ENCODE data around the gene CACNA1C.
"Not testable (repeated sequence)": the region's sequence is repeated elsewhere in the genome, so short reads cannot be mapped to it uniquely, and the experiment has no call there.

Gene CACNA1C

GRCh38 chr12:2248901-2249381, 196.2 kb downstream of the CACNA1C start:
- FAIRE-seq: peak; percentile 35
- no peak for DNase-seq (ENCODE audit: low spot score)

- DNase-seq (ENCODE audit: low spot score) (no peak), FAIRE-seq (no peak)
Measured at GRCh38 chr12:2250797-2251196, 198.0 kb downstream of the CACNA1C start.

GRCh38 chr12:2251526-2252209, 198.9 kb downstream of the CACNA1C start:
- FAIRE-seq: no peak
- no peak for DNase-seq (ENCODE audit: low spot score)

GRCh38 chr12:2255311-2255710, 202.5 kb downstream of the CACNA1C start:
- no peak for FAIRE-seq
- DNase-seq (ENCODE audit: low spot score): no peak

GRCh38 chr12:2255731-2256130, 202.9 kb downstream of the CACNA1C start:
- not testable (repeated sequence) for DNase-seq (ENCODE audit: low spot score)
- FAIRE-seq: peak; percentile 100

- no peak for FAIRE-seq
- peak; percentile 76 for DNase-seq (ENCODE audit: low spot score)
Measured at GRCh38 chr12:2256453-2256852, 203.7 kb downstream of the CACNA1C start.

- FAIRE-seq (no peak), DNase-seq (ENCODE audit: low spot score) (peak; percentile 79)
Measured at GRCh38 chr12:2256915-2257314, 204.1 kb downstream of the CACNA1C start.

GRCh38 chr12:2258025-2258424, 205.2 kb downstream of the CACNA1C start:
- DNase-seq (ENCODE audit: low spot score): no peak
- FAIRE-seq: no peak

GRCh38 chr12:2259369-2259768, 206.6 kb downstream of the CACNA1C start:
- FAIRE-seq: no peak
- no peak for DNase-seq (ENCODE audit: low spot score)

- FAIRE-seq (no peak), DNase-seq (ENCODE audit: low spot score) (no peak)
Measured at GRCh38 chr12:2260441-2260840, 207.7 kb downstream of the CACNA1C start.

- no peak for FAIRE-seq
- no peak for DNase-seq (ENCODE audit: low spot score)
Measured at GRCh38 chr12:2261708-2262107, 208.9 kb downstream of the CACNA1C start.

GRCh38 chr12:2262449-2262848, 209.7 kb downstream of the CACNA1C start:
- DNase-seq (ENCODE audit: low spot score) (no peak), FAIRE-seq (no peak)

- FAIRE-seq: no peak
Measured at GRCh38 chr12:2263901-2264300, 211.1 kb downstream of the CACNA1C start.

GRCh38 chr12:2264651-2265232, 212.0 kb downstream of the CACNA1C start:
- FAIRE-seq (peak; percentile 93), DNase-seq (ENCODE audit: low spot score) (peak; percentile 79)

More at GRCh38 chr12:2263901-2264300, 211.1 kb downstream of the CACNA1C start:
- DNase-seq (ENCODE audit: low spot score): no peak

GRCh38 chr12:2265461-2266167, 212.8 kb downstream of the CACNA1C start:
- FAIRE-seq (no peak), DNase-seq (ENCODE audit: low spot score) (peak; percentile 54)

GRCh38 chr12:2266666-2267620, 214.2 kb downstream of the CACNA1C start:
- peak; percentile 70 for DNase-seq (ENCODE audit: low spot score)
- FAIRE-seq: peak; percentile 58

GRCh38 chr12:2267703-2268470, 215.1 kb downstream of the CACNA1C start:
- DNase-seq (ENCODE audit: low spot score) (peak; percentile 90), FAIRE-seq (peak; percentile 91)

GRCh38 chr12:2268471-2269286, 215.9 kb downstream of the CACNA1C start:
- DNase-seq (ENCODE audit: low spot score): peak; percentile 64

GRCh38 chr12:2270846-2271245, 218.1 kb downstream of the CACNA1C start:
- DNase-seq (ENCODE audit: low spot score) (no peak), FAIRE-seq (peak; percentile 59)

More at GRCh38 chr12:2268471-2269286, 215.9 kb downstream of the CACNA1C start:
- FAIRE-seq: peak; percentile 98
